Ovary (tissue), 9 donors: ENCODE results near the gene IRF3. TPM values are rescaled to one million over a fixed set of nuclear protein-coding genes. Genes with fewer than 3 reads are reported as not detected.

Experiments used
- DNase-seq, 5 donors: peaks; one replicate each; pipeline ENCODE4 v3.0.0-alpha.2; 2019 to 2020
- H3K27ac ChIP-seq, 2 donors: fragments of 200-600 bp; one replicate each; pipeline versions ENCODE4 v1.5.1 to v1.8.0; 2019 to 2022
- H3K27me3 ChIP-seq: fragments of 200-600 bp; one replicate; pipeline ENCODE4 v1.8.0; 2022
- H3K36me3 ChIP-seq: fragments of 200-600 bp; sonication (generic); one replicate; pipeline ENCODE4 v1.5.1; 2019
- H3K4me1 ChIP-seq: one replicate; pipeline ENCODE4 v1.8.1; 2013; ENCODE audit warnings: mild to moderate bottlenecking, moderate library complexity; ENCODE audit not compliant: insufficient read depth
- H3K4me3 ChIP-seq: fragments of 200-600 bp; sonication (generic); one replicate; pipeline ENCODE4 v1.5.1; 2017
- H3K9me3 ChIP-seq, 2 donors: fragments of 200-600 bp in 1 of 2; sonication (generic) in 1 of 2; one replicate each; pipeline versions ENCODE4 v1.5.1 to v1.8.1; 2013 to 2019; ENCODE audit warnings: mild to moderate bottlenecking in 1 of 2, moderate library complexity in 1 of 2
- CTCF ChIP-seq, 3 donors: fragments of 450-650 bp in 2 of 3; fragments of 200-600 bp in 1 of 3; IDR thresholded peaks; one replicate each; pipeline versions ENCODE4 v1.5.1 to v1.8.0; 2016 to 2022; ENCODE audit warnings: antibody characterized with exemption in 3 of 3, mild to moderate bottlenecking in 1 of 3
- EP300 ChIP-seq: sonication (generic); formaldehyde crosslinking; IDR thresholded peaks from one replicate; pipeline ENCODE4 v1.6.1; 2017; ENCODE audit warnings: antibody characterized with exemption
- POLR2A ChIP-seq: fragments of 450-650 bp; IDR thresholded peaks from one replicate; pipeline ENCODE4 v1.6.1; 2017; ENCODE audit warnings: antibody characterized with exemption, mild to moderate bottlenecking, moderate library complexity
- WGBS, 3 donors: extraction: QIAGEN DNeasy Blood & Tissue Kit in 1 of 3; methylation state at CpG; one replicate each; pipeline versions ENCODE4 v1.1.5 to v1.1.7; 2013 to 2017; 5-methylcytosine and 5-hydroxymethylcytosine counted together
- intact Hi-C, 4 donors: fragments of 100-400 bp; cut with DNase I; formaldehyde crosslinking; loops; one replicate each; pipeline versions ENCODE4 v1.11.0 to v1.15.1; 2022 to 2023
- polyA plus RNA-seq, 2 donors: library from polyadenylated mRNA; stranded (reverse); fragments of 200-250 nt in 1 of 2; fragments of 350-450 nt in 1 of 2; fragmentation: Illumina TruSeq in 1 of 2; extraction: RNeasy Lipid Tissue Mini Kit (QIAGEN cat#74804) in 1 of 2; gene quantifications; one replicate each; pipeline ENCODE4 v1.2.3, GENCODE V29; 2013 to 2014
- total RNA-seq, 7 donors: library from RNA; depleted of rRNA in 2 of 7; stranded (reverse); fragments of >200 nt in 2 of 7; fragmentation: NEBNext Ultra II Directional in 3 of 7; extraction: Animal tissue kit (Norgen Biotek cat#: 25700) in 3 of 7; gene quantifications; one replicate each; pipeline versions ENCODE4 v1.1.0 to v1.2.4, GENCODE V29; 2016 to 2023
- donor health status: DM: no; HTN: no; CAD: no; lungs with moderate emphysema.
- donor health status: DM: no; HTN: no; CAD: no.
- donor health status: Bipolar disorder and iron deficiency.
- donor health status: DM: yes; HTN: yes; CAD: no.
- donor health status: DM: no; HTN: no; CAD: no.
- donor health status: DM: yes; HTN: yes; CAD: no.

IRF3 gene
- total and polyA plus RNA-seq, 9 donors: 24.2 to 89.0 (median 69.5) TPM

- Histone ChIP-seq H3K9me3 (no peaks in the 10 kb centered on the region), H3K4me1 (peaks cover 4% of the 10 kb centered on the region), H3K4me3 (no peak overlapping the region), H3K36me3 (no peaks in the 10 kb centered on the region), H3K27me3 (no peaks in the 10 kb centered on the region), H3K27ac (no peak overlapping the region)
- 87 to 91% (median 90%) methylated on average over 3 of the region's 3 CpGs for WGBS, 3 donors
- intact Hi-C loops: no loop called here
- DNase-seq: no peak
- no peak for TF ChIP-seq POLR2A
- no peak for TF ChIP-seq CTCF (IDR thresholded peaks at IDR 0.05)
- TF ChIP-seq EP300: no peak
These were observed 3.9 kb upstream of the IRF3 start for GRCh38 chr19:49669516-49669915.

- Histone ChIP-seq H3K36me3 (no peaks in the 10 kb centered on the region), H3K9me3 (no peaks in the 10 kb centered on the region), H3K27me3 (no peaks in the 10 kb centered on the region), H3K4me3 (no peak overlapping the region), H3K27ac (no peak overlapping the region), H3K4me1 (peaks cover 4% of the 10 kb centered on the region)
- 88 to 97% (median 93%) methylated on average over 2 of the region's 2 CpGs for WGBS, 3 donors
- no peak for DNase-seq
- intact Hi-C loops: no loop called here
- TF ChIP-seq CTCF (IDR thresholded peaks at IDR 0.05) (no peak), POLR2A (no peak), EP300 (no peak)
These were observed 1.8 kb upstream of the IRF3 start for GRCh38 chr19:49667473-49667872.

- no peak for TF ChIP-seq EP300
- TF ChIP-seq CTCF (IDR thresholded peaks at IDR 0.05): no peak
- no peak for TF ChIP-seq POLR2A
- no peaks in the 10 kb centered on the region for H3K9me3 ChIP-seq
- peak overlapping the region; percentile 54 to 69 for H3K27ac ChIP-seq
- intact Hi-C loops: no loop called here
- DNase-seq: no peak
- H3K27me3 ChIP-seq: no peaks in the 10 kb centered on the region
- WGBS, 3 donors: 0% methylated on average over 9 of the region's 9 CpGs
- H3K4me1 ChIP-seq: peaks cover 4% of the 10 kb centered on the region
- no peaks in the 10 kb centered on the region for H3K36me3 ChIP-seq
- peak overlapping the region; percentile 78 for H3K4me3 ChIP-seq
These were observed 425 bp upstream of the IRF3 start for GRCh38 chr19:49666120-49666444.

- H3K36me3 ChIP-seq: no peaks in the 10 kb centered on the region
- intact Hi-C loops: loop anchor here in 1 of 4 donors (2.0 kb wide), 1 partner anchor 22 kb away; the partner anchor contains the start of gene SCAF1
These were observed 664 bp downstream of the IRF3 start for GRCh38 chr19:49665036-49665350.

More at GRCh38 chr19:49665036-49665350, 664 bp downstream of the IRF3 start:
- H3K4me3 ChIP-seq: peak overlapping the region; percentile 78
- peak overlapping the region; percentile 14 to 69 for H3K27ac ChIP-seq
- TF ChIP-seq EP300: no peak
- TF ChIP-seq CTCF (IDR thresholded peaks at IDR 0.05): no peak
- no peak for TF ChIP-seq POLR2A
- H3K27me3 ChIP-seq: no peaks in the 10 kb centered on the region
- no peaks in the 10 kb centered on the region for H3K9me3 ChIP-seq
- peaks cover 4% of the 10 kb centered on the region for H3K4me1 ChIP-seq
- no peak for DNase-seq
- WGBS, 3 donors: 0 to 1% (median 0%) methylated on average over 7 of the region's 7 CpGs
